Measurements from ENCODE around the gene TRIM62. TPM values are rescaled to one million over a fixed set of nuclear protein-coding genes. Genes with fewer than 3 reads are reported as not detected.

Gene TRIM62
- total RNA-seq, 1 experiment from 2014 or later: 6.9 TPM

- Mint-ChIP-seq H3K4me1 (peaks cover 50 to 57% of the 10 kb centered on the region in 2 experiments), H3K9me3 (peaks cover 0 to 2% of the 10 kb centered on the region in 2 experiments; a peak in 1 of 5 replicates), H3K27ac (peak overlapping the region in 1 of 3 experiments; percentile 85; a peak in 1 of 7 replicates), H3K36me3 (ENCODE audit: insufficient read depth in 1 of 3, low read depth in 3 of 3) (peaks cover 5 to 10% (median 8%) of the 10 kb centered on the region in 3 experiments; a peak in 6 of 7 replicates), H3K4me3 (peak overlapping the region in 1 of 2 experiments; percentile 0; a peak in 1 of 5 replicates), H3K27me3 (ENCODE audit: low read depth) (peaks cover 8% of the 10 kb centered on the region)
- no peak overlapping the region for H2AK5ac ChIP-seq (ENCODE audit: insufficient read length, low read length)
- no peaks in the 10 kb centered on the region for H3K79me2 ChIP-seq (ENCODE audit: insufficient read depth, low read length)
- no peak overlapping the region for H3K9ac ChIP-seq (ENCODE audit: extremely low read depth, insufficient read length, low read length)
- no peak overlapping the region for H3T11ph ChIP-seq (ENCODE audit: low read length)
- no CpG with 5 or more reads among the region's 25 CpGs for WGBS (ENCODE audit: extremely low coverage, insufficient read length, low lambda C conversion rate)
- no peak overlapping the region for H2AFZ ChIP-seq (ENCODE audit: low read length)
- peaks cover 2% of the 10 kb centered on the region; the same call in 1 of the 2 replicates for H3K4me1 ChIP-seq (ENCODE audit: insufficient read depth, low read length)
- no peaks in the 10 kb centered on the region for H3K79me1 ChIP-seq (ENCODE audit: insufficient read depth, low read depth, low read length, poor library complexity, severe bottlenecking)
- H2BK120ac ChIP-seq (ENCODE audit: low read depth, low read length, poor library complexity, severe bottlenecking): no peak overlapping the region
- H4K20me1 ChIP-seq (ENCODE audit: control insufficient read depth, insufficient read depth, insufficient read length): no peaks in the 10 kb centered on the region
- no peak overlapping the region for H2BK5ac ChIP-seq (ENCODE audit: insufficient read length, low read length)
- H3K14ac ChIP-seq (ENCODE audit: insufficient read depth, low read length): no peak overlapping the region
- H4K5ac ChIP-seq (ENCODE audit: insufficient read length, low read depth, low read length): no peak overlapping the region
- H3K23me2 ChIP-seq (ENCODE audit: insufficient read length, low read depth, low read length, poor library complexity, severe bottlenecking): no peaks in the 10 kb centered on the region
- H3K27me3 ChIP-seq (ENCODE audit: insufficient read depth, low read length): no peaks in the 10 kb centered on the region
- no peak for TF ChIP-seq CTCF (conservative IDR thresholded peaks at IDR 0.05)
- DNase-seq: no peak
- no peak overlapping the region for H2BK20ac ChIP-seq (ENCODE audit: low read depth, low read length, poor library complexity, severe bottlenecking)
- no peak overlapping the region for H3K27ac ChIP-seq (ENCODE audit: insufficient read length, low read depth, low read length)
- no peak overlapping the region for H4K91ac ChIP-seq (ENCODE audit: insufficient read length, low read depth, low read length)
- no peaks in the 10 kb centered on the region for H3K9me3 ChIP-seq (ENCODE audit: control insufficient read depth, low read depth, low read length)
- no peak overlapping the region for H3K23ac ChIP-seq (ENCODE audit: insufficient read length, low read depth, low read length)
- no peak overlapping the region for H2BK15ac ChIP-seq (ENCODE audit: low read depth, low read length)
- H2BK12ac ChIP-seq (ENCODE audit: insufficient read length, low read depth, low read length): no peak overlapping the region
- no peak overlapping the region for H3K4me2 ChIP-seq (ENCODE audit: insufficient read depth, insufficient read length, low read length)
- H3K18ac ChIP-seq (ENCODE audit: insufficient read length, low read depth, low read length): no peak overlapping the region
- H3K4ac ChIP-seq (ENCODE audit: low read depth, low read length): no peak overlapping the region
- H4K8ac ChIP-seq (replicated peaks; ENCODE audit: insufficient read length, low read depth, low read length): no peak overlapping the region
- H3K56ac ChIP-seq (ENCODE audit: insufficient read length, low read depth, low read length): no peak overlapping the region
Observed at GRCh38 chr1:33161061-33161681, 20.7 kb downstream of the TRIM62 start.

Measured in H9 (cell line).